COLO668 (cell line): ENCODE results near the gene CACNA1A.

Experiments used
- DNase-seq: peaks from one replicate; lab custom pipeline; 2025; ENCODE audit not compliant: unreplicated experiment; lab: John Stamatoyannopoulos, UW

Gene CACNA1A

GRCh38 chr19:13238891-13239534, 267.3 kb downstream of the CACNA1A start:
- no peak for DNase-seq

DNA sequence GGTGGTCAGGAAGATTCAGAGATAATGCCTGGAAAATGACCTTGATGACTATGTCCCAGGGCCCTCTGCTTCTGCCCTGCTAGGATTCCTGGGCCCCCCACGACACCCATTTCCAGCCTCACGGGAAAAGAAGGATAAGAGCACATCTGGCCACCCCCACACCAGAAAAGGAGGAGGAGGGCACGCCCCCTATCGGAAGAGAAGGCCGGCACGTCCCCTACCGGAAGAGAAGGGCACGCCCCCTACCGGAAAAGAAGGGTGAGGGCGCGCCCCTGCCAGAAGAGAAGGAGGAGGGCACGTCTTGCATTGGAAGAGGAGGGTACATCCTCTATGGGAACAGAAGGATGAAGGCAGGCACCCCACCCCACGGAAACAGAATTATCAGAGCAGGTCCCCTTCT, 271.8 kb downstream of the CACNA1A start:
- peak; percentile 7 for DNase-seq

- no peak for DNase-seq
Observed at GRCh38 chr19:13231663-13232062, 274.6 kb downstream of the CACNA1A start.

DNA sequence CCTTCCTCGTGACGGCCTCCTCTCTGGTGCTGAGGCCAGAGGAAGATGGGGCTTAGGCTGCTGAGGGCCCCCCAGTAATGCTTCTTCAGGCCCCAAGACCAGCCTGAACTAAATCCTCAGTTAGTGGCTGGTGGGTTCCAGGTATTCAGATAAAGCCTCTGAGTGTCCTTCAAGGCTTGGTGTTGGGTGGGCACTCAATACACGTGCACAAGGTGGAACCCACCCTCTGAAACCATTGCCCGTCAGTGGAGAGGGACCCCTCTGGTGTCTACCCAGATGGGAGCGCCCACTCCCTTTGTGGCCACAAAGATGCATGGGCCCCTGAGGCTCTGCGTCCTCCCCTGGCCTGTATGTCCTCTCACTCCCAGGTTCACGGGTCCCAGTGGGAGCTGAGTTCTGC, 277.0 kb downstream of the CACNA1A start:
- no peak for DNase-seq

GRCh38 chr19:13228561-13228960, 277.7 kb downstream of the CACNA1A start:
- no peak for DNase-seq

DNA sequence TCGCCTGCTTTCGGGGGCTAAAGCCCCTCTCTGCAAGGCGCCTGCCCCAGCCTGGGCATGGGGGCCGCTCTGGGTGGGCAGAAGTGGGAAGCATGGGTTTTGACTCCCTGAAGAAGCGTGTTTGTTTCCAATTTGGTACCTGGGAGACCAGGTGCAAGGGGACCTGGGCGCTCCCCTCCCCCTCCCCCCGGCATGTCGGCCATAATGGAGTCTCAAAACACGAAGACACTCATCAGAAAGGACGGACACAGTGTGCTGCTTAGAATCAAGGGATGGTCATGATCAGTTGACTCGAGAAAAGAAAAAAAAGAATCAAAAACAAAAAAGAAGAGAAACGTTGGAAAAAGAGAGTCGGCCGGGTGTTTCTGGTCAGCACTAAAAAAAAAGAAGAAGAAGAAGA, 279.3 kb downstream of the CACNA1A start:
- DNase-seq: no peak

DNA sequence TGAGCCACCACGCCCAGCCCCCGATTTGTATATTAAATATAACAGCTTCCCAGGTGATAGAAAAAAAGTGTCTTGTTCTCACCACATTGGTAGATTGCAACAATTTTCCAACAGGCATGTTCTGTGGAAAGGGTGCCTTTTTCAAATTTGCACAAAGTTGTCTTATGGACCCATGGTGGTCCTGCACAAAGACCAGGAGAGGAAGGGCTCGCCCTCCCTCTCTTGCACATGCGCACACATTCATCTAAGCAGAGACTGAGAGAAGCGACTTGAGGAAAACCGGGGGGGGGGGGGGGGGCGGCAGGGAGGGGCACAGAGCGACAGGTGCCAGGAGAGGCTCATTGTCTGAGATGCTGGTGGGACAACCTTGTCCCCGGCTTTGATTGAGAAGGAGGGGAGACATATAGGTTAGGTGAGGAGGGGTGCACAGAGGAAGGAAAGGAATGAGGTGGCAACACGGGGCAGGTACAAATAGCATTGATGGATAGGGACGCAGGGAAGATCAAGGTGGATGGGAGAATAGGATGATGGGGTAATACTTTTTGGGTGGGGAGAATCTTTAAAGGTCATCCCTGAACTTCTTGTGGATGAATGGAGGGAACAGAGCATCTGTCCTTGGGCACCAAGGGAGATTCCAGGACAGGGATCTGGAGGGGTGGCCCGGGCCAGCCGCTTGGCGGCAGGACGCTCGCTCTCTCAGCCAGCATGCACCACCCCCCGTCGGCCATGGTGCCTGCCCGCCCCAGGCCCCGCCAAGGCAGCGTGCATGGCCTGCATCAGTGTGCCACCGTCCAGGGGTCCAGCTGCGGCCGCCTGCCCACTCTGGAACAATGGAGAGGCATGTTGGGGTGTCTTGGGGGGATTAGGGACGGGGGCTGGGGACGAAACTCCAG, 280.1 kb downstream of the CACNA1A start:
- DNase-seq: no peak

GRCh38 chr19:13225085-13225484, 281.2 kb downstream of the CACNA1A start:
- DNase-seq: no peak

- no peak for DNase-seq
Observed at GRCh38 chr19:13220847-13221246, 285.4 kb downstream of the CACNA1A start.

DNA sequence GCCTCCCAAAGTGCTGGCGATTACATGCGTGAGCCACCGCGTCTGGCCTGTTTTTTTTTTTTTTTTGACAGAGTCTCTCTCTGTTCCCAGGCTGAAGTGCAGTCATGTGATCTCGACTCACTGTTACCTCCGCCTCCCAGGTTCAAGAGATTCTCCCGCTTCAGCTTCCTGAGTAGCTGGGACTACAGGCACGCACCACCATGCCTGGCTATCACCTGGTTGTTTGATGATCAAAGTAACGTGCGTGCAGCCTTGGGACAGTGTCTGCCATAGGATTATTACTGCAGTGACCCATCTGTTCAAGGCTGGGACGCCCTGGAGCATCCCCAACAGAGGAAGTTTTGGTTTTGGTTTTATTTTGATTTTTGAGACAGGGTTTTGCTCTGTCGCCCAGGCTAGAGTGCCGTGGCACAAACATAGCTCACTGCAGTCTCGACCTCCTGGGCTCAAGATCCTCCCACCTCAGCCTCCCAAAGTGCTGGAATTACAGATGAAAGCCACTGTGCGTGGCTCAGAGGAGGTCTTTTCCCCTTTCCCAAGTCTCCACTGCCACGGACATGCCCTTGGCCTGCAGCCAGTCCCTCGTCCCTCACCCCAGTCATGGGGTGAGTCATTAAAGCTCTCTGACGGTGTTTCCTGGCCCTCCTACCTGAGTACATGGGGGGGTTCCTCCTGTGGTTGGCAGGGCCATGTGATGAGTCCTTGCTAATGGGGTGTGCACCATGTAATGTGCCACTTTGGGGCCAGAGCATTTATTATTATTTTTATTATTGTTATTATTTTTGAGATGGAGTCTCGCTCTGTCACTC, 290.5 kb downstream of the CACNA1A start:
- DNase-seq: no peak

GRCh38 chr19:13214036-13214730, 292.1 kb downstream of the CACNA1A start:
- no peak for DNase-seq

DNA sequence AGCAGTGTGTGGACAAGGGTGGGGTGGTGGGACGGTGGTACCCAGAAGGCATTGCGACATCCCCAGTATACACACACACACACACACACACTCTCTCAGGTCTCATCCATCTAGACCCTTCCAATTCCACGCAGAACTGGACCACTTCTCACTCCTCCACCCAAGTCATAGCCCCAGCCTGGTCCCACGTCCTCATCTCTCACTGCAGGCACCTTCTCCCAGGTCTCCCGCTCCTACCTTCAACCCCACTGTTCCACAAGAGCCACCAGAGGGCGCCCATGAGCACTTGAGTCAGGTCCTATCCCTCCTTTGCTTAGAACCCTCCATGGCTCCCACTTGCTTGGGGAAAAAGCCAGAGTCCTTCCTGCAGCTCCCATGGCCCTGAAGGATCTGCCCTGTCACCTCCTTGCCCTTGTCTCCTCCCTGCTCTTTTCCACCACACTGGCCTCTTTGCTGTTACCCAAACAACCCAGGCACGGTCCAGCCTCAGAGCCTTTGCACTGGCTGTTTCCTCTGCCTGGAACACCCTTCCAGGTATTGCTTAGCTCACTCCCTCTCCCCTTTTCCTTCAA, 293.4 kb downstream of the CACNA1A start:
- DNase-seq: peak; percentile 75

- DNase-seq: no peak
Observed at GRCh38 chr19:13211426-13212308, 294.6 kb downstream of the CACNA1A start.

DNA sequence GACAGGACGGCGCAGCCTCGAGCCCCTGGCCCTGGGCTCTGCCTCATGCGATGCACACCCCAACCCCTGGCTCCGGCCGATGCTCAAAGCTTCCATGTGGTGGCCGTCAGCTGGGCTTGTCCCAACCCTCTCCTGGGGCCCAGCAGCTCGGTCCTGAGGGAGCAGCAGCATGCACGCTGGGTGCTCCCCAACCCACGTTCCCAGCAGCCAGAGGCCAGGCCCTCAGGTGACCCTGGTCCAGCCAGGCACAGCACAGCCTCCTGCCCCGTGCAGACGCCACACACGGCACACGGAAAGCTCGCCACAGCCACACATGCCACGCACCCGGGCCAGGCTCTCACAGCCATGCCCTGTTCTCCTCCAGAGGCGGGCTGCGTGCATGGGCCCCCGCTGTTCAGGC, 295.3 kb downstream of the CACNA1A start:
- no peak for DNase-seq

- DNase-seq: no peak
Observed at GRCh38 chr19:13210339-13210775, 295.9 kb downstream of the CACNA1A start.

GRCh38 chr19:13209484-13210338, 296.6 kb downstream of the CACNA1A start:
- no peak for DNase-seq

DNA sequence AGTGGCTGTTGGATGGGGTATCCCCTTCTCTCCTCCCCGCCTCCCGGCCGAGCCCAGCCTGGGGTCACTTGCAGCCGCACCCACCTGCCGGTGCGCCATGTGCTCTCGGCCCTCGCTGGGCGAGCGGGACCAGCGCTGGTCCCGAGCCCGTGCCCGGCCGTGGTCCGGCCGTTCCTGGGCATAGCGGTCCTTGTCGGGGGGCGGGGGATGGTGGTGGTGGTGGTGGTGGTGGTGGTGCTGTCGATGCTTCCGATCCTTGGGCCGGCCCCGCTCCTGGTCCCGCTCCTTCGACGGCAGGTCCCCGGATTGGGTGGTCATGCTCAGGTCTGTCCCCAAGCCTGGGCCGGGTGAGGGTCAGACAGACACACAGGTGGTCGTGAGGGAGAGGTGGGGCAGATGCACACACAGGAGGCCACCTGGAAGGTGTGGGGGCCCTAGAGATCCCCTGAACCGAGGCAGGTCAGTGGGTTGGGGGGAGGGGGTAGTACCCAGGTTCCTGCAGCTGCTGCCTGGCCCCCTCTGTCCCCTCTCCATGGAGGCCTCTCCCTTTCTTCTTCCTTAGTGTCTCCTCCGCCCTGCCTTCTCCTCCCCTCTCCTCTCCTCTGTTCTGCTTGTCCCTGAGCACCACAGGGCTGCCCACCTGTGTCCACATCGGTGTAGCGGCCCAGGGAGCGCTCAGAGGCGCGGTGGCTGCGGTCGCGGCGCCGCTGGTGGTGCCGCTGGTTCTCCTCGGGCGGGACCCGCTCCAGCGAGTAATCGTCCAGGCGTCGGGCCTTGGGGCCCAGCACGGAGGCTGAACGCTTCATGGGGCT, 297.4 kb downstream of the CACNA1A start:
- DNase-seq: no peak
